Body of pancreas (tissue), 4 donors: ENCODE results near the gene BCO1. TPM values are rescaled to one million over a fixed set of nuclear protein-coding genes. Genes with fewer than 3 reads are reported as not detected.

Experiments used
- ATAC-seq: fragments of 150-250 bp; one replicate; pipeline ENCODE4 v1.9.1; 2016
- DNase-seq, 4 donors: peaks; one replicate each; pipeline ENCODE4 v3.0.0-alpha.2; 2019
- H3K27ac ChIP-seq, 4 donors: fragments of 200-600 bp; sonication (generic); 1 replicate in 3 of 4; 2 replicates in 1 of 4; pipeline versions ENCODE4 v1.5.1 to v1.6.1; 2016 to 2019; ENCODE audit warnings: mild to moderate bottlenecking in 1 of 4, mixed read lengths in 1 of 4, moderate library complexity in 1 of 4
- H3K27me3 ChIP-seq, 2 donors: fragments of 200-600 bp; sonication (generic); one replicate each; pipeline ENCODE4 v1.6.0; 2016; ENCODE audit warnings: mild to moderate bottlenecking in 1 of 2
- H3K36me3 ChIP-seq, 2 donors: fragments of 200-600 bp; sonication (generic); replicated peaks in 1 of 2; 2 replicates each; pipeline ENCODE4 v1.5.1; 2016; ENCODE audit warnings: low read depth in 2 of 2; ENCODE audit not compliant: insufficient read depth in 1 of 2
- H3K4me1 ChIP-seq: fragments of 200-600 bp; sonication (generic); one replicate; pipeline ENCODE4 v1.6.0; 2016
- H3K4me3 ChIP-seq, 2 donors: fragments of 200-600 bp; sonication (generic); 1 replicate in 1 of 2; 2 replicates in 1 of 2; pipeline ENCODE4 v1.5.1; 2016 to 2019
- H3K9me3 ChIP-seq, 3 donors: fragments of 200-600 bp; sonication (generic); 1 replicate in 2 of 3; 2 replicates in 1 of 3; pipeline ENCODE4 v1.5.1; 2016
- CTCF ChIP-seq, 7 experiments: fragments of 450-650 bp in 4 of 7; fragments of 200-600 bp in 3 of 7; sonication (generic) in 3 of 7; IDR thresholded peaks; one replicate each; pipeline ENCODE4 v1.5.1; 2016 to 2019; ENCODE audit warnings: antibody characterized with exemption in 7 of 7
- POLR2A ChIP-seq, 3 donors: fragments of 450-650 bp; IDR thresholded peaks; one replicate each; pipeline ENCODE4 v1.6.1; 2016; ENCODE audit warnings: antibody characterized with exemption in 3 of 3, mild to moderate bottlenecking in 2 of 3
- whole genome bisulfite sequencing, 2 donors: methylation state at CpG; one replicate each; pipeline ENCODE4 v1.1.5; 2017; 5-methylcytosine and 5-hydroxymethylcytosine counted together
- intact Hi-C: fragments of 100-400 bp; cut with DNase I; formaldehyde crosslinking; loops from one replicate; pipeline ENCODE4 v1.15.1; 2023
- total RNA-seq, 2 donors: library from RNA; depleted of rRNA; stranded (reverse); fragments of >200 nt; gene quantifications; one replicate each; pipeline ENCODE4 v1.1.0, GENCODE V29; 2016

The BCO1 gene
- total RNA-seq, 2 donors from 2014 or later: not detected

- Histone ChIP-seq H3K27ac (no peak overlapping the region), H3K4me1 (no peaks in the 10 kb centered on the region), H3K9me3 (no peaks in the 10 kb centered on the region), H3K36me3 (no peaks in the 10 kb centered on the region), H3K27me3 (no peaks in the 10 kb centered on the region), H3K4me3 (no peak overlapping the region)
- intact Hi-C loops: no loop called here
- TF ChIP-seq CTCF (IDR thresholded peaks at IDR 0.05) (no peak), POLR2A (IDR thresholded peaks at IDR 0.05) (no peak)
- 48 to 61% methylated on average over 4 to 9 of the region's 9 CpGs for WGBS, 2 donors
- DNase-seq (no peak), ATAC-seq (no peak)
These were observed 39.9 kb upstream of the BCO1 start for GRCh38 chr16:81198635-81199034.

- DNase-seq (peak in 1 of 4 donors; percentile 12), ATAC-seq (peak; percentile 33)
- Histone ChIP-seq H3K36me3 (no peaks in the 10 kb centered on the region), H3K27me3 (no peaks in the 10 kb centered on the region), H3K4me1 (no peaks in the 10 kb centered on the region), H3K4me3 (no peak overlapping the region), H3K9me3 (no peaks in the 10 kb centered on the region), H3K27ac (no peak overlapping the region)
- TF ChIP-seq POLR2A (IDR thresholded peaks at IDR 0.05) (no peak), CTCF (IDR thresholded peaks at IDR 0.05) (no peak)
- WGBS, 2 donors: 15 to 39% methylated on average over 3 to 4 of the region's 4 CpGs
- intact Hi-C loops: no loop called here
These were observed 37.2 kb upstream of the BCO1 start for GRCh38 chr16:81201267-81201666.

GRCh38 chr16:81204798-81205680 lies 33.5 kb upstream of the BCO1 start:
- ATAC-seq (no peak), DNase-seq (peak; percentile 9 to 50 (median 41))
- Histone ChIP-seq H3K27me3 (no peaks in the 10 kb centered on the region), H3K4me3 (no peak overlapping the region), H3K36me3 (no peaks in the 10 kb centered on the region), H3K9me3 (no peaks in the 10 kb centered on the region), H3K4me1 (no peaks in the 10 kb centered on the region), H3K27ac (no peak overlapping the region)
- intact Hi-C loops: no loop called here
- 26 to 27% methylated on average over 14 of the region's 14 CpGs for whole genome bisulfite sequencing, 2 donors
- peak; percentile 7 to 65 (median 61) for TF ChIP-seq CTCF (IDR thresholded peaks at IDR 0.05)
- no peak for TF ChIP-seq POLR2A (IDR thresholded peaks at IDR 0.05)

GRCh38 chr16:81207076-81207475 lies 31.4 kb upstream of the BCO1 start:
- intact Hi-C loops: no loop called here
- Histone ChIP-seq H3K27me3 (no peaks in the 10 kb centered on the region), H3K27ac (no peak overlapping the region), H3K9me3 (no peaks in the 10 kb centered on the region), H3K4me1 (no peaks in the 10 kb centered on the region), H3K36me3 (no peaks in the 10 kb centered on the region), H3K4me3 (no peak overlapping the region)
- ATAC-seq (no peak), DNase-seq (no peak)
- TF ChIP-seq POLR2A (IDR thresholded peaks at IDR 0.05): no peak
- TF ChIP-seq CTCF (IDR thresholded peaks at IDR 0.05): no peak
- WGBS, 2 donors: 29 to 57% methylated on average over 6 of the region's 6 CpGs

- H3K27me3 ChIP-seq: no peaks in the 10 kb centered on the region
- WGBS, 2 donors: 35 to 49% methylated on average over 3 of the region's 3 CpGs
- no peak for ATAC-seq
These were observed 27.7 kb upstream of the BCO1 start for GRCh38 chr16:81210807-81211206.

More at GRCh38 chr16:81210807-81211206, 27.7 kb upstream of the BCO1 start:
- TF ChIP-seq CTCF (IDR thresholded peaks at IDR 0.05) (no peak), POLR2A (IDR thresholded peaks at IDR 0.05) (no peak)
- Histone ChIP-seq H3K4me1 (no peaks in the 10 kb centered on the region), H3K27ac (no peak overlapping the region), H3K4me3 (no peak overlapping the region), H3K9me3 (no peaks in the 10 kb centered on the region), H3K36me3 (no peaks in the 10 kb centered on the region)
- DNase-seq: no peak
- intact Hi-C loops: no loop called here
